Islet of Langerhans (tissue), 1 donor: ENCODE measurements around the gene EHMT2.

Experiments
- FAIRE-seq: peaks from one replicate; lab custom pipeline; 2011; peaks lifted over from hg19 to GRCh38; lab: Jason Lieb, UNC

Gene EHMT2

GRCh38 chr6:31837369-31838113 is 60.0 kb downstream of the EHMT2 start:
- FAIRE-seq = no peak

GRCh38 chr6:31836474-31837368 is 60.8 kb downstream of the EHMT2 start:
- no peak for FAIRE-seq

DNA sequence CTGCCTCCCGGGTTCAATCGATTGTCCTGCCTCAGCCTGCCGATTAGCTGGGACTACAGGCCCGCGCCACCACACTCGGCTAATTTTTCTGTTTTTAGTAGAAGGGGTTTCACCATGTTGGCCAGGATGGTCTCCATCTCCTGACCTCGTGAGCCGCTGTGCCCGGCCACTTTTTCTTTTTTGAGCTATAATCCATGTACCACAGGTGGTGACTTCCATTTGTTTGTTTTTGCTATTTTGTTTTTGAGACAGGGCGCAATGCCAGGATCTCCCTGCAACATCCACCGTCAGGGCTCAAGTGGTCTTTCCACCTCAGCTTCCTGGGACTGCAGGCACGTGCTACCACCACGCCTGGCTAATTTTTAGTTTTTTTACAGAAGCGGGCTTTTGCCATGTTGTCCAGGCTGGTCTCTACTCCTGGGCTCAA is 61.4 kb downstream of the EHMT2 start:
- no peak for FAIRE-seq

DNA sequence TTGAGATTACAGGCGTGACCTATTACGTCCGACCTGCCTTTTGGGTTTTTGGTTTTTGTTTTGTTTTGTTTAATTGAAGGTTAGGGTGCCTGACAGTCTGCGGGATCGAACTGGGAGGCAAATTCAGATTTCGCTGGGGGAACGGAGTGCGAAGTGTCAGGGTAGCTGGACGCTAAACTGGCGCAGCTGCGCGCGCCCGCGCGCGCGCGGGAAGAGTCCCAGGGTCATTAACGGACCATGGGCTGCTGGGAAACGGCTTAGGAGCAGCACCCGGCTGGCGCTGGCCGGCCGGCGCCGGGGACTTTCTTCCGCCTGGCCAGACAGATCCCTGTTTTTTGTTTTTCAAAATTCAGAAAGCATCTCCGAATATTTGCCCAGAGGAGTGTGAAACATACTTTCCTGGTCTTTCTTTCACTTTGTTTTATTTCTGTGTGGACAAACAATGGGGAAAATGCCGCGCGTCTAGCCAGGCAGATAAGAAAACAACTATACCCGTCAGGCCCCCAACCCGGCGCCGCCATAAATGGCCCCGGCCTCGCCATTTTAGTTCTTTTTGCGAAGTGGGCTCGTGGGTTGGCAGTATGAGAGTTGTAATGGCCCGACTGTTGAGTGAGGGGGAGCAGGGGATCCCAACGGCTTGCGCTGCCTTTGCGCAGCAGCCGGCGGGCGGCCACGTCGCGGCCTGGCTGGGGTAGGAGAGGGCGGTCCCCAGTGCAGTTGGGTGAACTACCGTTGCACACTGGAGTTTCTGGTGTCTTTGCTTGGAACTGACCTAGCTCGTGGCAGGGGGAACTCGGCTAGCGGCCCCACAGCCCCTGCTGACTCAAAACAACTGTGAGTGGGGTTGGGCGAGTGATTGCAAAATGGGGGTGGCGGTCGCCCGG is 62.9 kb downstream of the EHMT2 start:
- no peak for FAIRE-seq

GRCh38 chr6:31831350-31832215 is 65.9 kb downstream of the EHMT2 start:
- no peak for FAIRE-seq

DNA sequence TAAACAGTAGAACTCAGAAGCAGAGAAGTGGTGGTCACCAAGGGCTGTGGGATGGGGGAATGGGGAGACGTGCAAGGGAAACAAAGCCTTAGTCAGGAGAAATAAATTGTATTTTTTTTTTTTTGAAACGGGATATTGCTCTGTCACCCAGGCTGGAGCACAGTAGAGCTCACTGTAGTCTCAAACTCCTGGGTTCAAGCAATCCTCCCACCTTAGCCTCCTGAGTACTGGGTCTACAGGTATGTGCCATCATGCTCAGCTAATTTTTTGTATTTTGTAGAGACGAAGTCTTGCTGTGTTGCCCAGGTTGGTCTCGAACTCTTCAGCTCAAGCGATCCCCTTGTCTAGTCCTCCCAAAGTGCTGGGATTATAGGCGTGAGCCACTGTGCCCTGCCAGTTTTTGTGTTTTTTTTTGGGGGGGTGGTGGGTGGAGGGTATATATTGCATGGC is 66.6 kb downstream of the EHMT2 start:
- FAIRE-seq = no peak
